HepG2 (cell line): ENCODE measurements around the gene BMPR1B.

ENCODE experiments used
- ZNF274 ChIP-seq: sonication (generic); formaldehyde crosslinking; IDR thresholded peaks from 2 replicates; pipeline ENCODE4 v1.5.1; 2020; ENCODE audit warnings: mild to moderate bottlenecking, missing genetic modification reagents
- ZNF589 ChIP-seq: sonication (generic); formaldehyde crosslinking; conservative IDR thresholded peaks from 2 replicates; pipeline ENCODE4 v1.8.0; 2022; ENCODE audit warnings: mild to moderate bottlenecking, moderate library complexity, missing genetic modification reagents

GRCh38 chr4:95027905-95028618, 270.3 kb downstream of the BMPR1B start:
- TF ChIP-seq ZNF274 (no peak), ZNF589 (no peak)
